DMS114 treated with DMSO at 0.1 percent for 48 hours (cell line): Measurements from ENCODE around the gene KIF3A.

ENCODE experiments used
- DNase-seq: peaks from one replicate; lab custom pipeline; 2025; ENCODE audit not compliant: unreplicated experiment; lab: John Stamatoyannopoulos, UW

Gene KIF3A

GRCh38 chr5:132771503-132771998, 34.2 kb upstream of the KIF3A start:
- DNase-seq = no peak

DNA sequence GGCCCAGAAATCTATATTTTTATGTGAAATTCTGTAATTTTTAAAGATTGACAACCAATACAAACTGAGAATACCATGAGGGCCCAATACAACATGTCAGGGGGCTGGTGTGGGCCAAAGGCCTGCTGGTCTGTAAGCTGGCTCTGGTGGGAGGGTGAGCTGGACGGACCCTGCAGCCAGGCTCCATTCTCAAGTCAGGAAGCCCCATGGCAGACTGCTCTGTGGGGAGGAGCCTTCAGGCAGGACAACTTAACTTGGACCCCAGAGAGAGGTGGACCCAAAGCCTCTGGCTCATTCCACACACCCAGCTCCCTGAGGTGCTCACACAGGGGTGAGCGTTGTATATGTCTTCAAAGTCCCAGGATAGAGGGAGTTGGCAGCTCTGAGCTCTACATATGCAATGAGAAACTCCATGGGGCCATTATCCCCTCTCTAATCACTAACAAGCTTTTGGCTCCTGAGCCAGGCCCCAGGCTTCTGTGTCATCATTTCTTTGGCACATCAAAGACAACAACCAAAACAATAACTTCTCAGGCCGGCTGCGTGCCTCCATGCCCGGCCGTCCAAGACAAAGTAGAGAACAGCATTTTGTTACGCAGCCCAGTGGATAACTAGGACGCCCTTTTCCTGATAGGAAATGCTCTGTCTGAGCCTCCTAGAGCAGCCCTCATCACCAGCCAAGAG, 33.3 kb upstream of the KIF3A start:
- no peak for DNase-seq

GRCh38 chr5:132768485-132768868, 31.1 kb upstream of the KIF3A start:
- no peak for DNase-seq

GRCh38 chr5:132767150-132767549, 29.8 kb upstream of the KIF3A start:
- DNase-seq = no peak

GRCh38 chr5:132766806-132767055, 29.4 kb upstream of the KIF3A start:
- no peak for DNase-seq

- no peak for DNase-seq
Measured at GRCh38 chr5:132766020-132766805, 28.9 kb upstream of the KIF3A start.

DNA sequence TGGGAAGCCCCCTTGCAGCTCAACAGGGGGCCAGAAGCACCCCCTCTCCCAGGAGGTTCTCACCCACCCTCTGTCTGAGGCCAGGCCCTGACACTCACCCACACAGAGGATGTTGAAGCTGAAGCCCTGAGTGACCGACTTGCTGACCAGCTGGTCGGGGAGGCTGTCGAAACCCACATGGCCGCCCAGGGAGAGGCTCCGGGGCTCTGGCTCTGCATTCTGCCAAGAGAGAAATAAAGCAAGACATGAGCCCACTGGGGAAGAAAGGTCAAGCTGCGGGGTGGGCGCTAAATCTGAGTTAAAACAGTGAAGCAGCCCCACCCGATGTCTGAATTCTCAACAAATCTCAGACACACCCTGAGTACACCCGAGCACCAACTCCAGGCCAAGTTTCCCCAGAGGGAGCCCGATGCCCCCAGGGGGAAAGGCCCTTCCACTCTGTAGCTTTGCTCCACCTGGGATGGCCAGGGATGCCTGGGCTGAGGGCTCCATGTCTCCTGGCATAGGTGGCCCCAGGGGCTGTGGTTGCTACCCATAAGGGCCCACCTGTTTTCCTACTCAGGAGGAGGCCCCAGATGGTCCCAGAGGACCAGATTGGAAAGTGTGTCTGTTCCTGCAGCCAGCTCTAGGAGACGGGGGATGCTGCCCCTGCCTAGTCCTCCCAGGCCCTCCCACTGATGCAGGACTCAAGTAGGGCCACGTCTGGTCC, 28.1 kb upstream of the KIF3A start:
- DNase-seq = no peak

DNA sequence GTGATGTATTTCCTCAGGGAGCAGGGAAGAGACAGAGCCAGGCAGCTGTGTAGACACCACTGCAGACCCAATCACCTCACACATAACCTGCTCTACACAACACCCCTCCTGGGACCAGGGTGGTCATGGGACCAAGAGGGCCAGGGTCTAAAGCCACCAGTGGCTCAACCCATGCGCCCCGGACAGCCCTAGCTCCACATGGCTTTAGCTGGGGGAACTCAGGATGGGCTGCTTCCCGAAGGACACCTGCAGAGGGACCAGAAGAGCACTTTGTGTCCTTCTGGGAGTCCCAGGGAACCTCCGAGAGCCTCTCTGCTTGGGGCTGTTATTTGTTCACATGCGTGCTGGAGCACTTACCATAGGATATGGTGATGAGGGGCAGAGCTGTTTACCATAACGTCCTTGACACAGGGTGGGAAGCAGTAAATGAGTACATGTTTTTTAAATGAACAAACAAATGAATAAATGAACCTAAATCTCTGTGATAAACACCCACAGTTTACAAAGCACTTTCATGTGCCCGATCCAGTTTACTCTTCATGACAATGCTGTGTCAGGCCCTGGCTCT, 27.4 kb upstream of the KIF3A start:
- DNase-seq = no peak

- no peak for DNase-seq
Measured at GRCh38 chr5:132764051-132764450, 26.7 kb upstream of the KIF3A start.

GRCh38 chr5:132763181-132764036, 26.1 kb upstream of the KIF3A start:
- no peak for DNase-seq

GRCh38 chr5:132762246-132763000, 25.1 kb upstream of the KIF3A start:
- no peak for DNase-seq

- no peak for DNase-seq
Measured at GRCh38 chr5:132761321-132762240, 24.2 kb upstream of the KIF3A start.

DNA sequence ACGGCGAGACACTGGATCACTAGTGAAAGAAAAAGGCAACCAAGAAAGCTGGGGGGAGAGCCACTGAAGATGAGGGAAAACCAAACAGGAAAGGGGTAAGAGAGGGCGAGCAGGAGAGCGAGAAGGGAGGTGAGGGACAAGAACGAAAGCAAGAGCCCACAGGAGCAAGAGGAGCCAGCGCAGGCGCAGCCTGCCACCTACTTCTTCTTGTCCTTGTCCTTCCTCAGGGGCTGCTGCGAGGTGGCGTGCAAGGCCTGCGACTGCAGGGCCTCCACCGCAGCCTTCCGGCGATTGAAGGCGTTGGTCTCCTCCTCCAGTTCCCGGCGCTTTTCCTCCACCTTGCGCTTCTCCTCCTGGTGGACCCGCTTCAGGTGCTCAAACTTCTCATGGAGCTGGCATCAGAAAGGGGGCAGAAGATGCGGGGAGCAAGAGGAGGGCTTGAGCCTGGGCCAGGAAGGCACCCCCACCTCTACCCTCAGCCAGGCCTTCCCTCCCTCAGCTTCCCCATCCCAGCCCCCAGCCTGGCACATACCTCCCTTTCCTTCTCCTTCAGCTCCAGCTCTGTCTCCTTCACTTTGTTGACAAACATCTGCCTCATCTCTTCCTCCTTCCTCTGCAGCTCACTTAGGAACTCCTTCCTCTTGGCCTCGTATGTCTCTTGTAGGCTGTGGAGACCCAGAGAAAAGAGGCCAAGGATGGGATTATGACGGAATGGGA, 23.4 kb upstream of the KIF3A start:
- no peak for DNase-seq

DNA sequence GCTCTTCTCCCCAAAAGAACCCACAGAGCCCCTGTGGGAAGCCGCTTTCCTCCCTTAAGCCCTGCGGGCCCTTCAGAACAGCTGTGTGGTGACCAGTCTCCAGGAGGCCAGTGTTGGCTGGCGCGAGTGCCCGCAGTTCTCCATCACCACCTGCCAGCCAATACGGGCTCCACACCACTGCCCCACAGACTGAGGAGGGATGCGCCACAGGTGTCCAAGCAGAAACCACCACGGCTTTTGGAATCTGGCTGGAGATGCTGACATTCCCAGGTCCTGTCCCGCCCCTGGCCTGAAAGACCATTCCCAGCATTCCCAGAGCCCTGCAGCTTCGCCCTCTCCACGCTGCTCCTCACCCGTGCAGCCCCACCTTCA, 22.7 kb upstream of the KIF3A start:
- DNase-seq = no peak

GRCh38 chr5:132759114-132760048, 22.0 kb upstream of the KIF3A start:
- no peak for DNase-seq

DNA sequence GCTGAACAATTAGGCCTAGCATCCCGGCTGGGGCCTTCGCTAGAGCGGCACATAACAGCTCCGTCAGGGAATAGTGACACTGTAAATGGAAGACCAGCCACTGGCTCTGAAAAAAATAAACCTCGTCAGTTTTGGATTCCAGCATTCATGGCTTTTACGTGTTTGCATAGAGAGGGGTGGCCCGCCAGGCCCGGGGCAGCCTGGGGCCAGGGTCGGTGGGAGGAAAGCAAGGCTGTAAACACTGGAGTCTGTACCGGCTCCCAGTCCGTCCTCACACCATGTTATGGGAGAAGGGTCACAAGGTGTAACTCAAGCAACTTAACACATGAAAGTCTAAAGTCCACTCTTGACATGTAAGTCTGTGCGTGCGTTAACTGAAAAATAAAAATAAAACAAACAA, 21.1 kb upstream of the KIF3A start:
- DNase-seq = no peak

GRCh38 chr5:132756542-132756941, 19.2 kb upstream of the KIF3A start:
- no peak for DNase-seq
